H1 (cell line): ENCODE data around the gene NOP9. TPM values are rescaled to one million over a fixed set of nuclear protein-coding genes. Genes with fewer than 3 reads are reported as not detected.
A peak's percentile ranks its signal among the peaks of the same experiment; 100 is the strongest.

Experiments
- CTCF ChIA-PET: fragments of 300-600 bp; sonication (Branson Sonifier 250); formaldehyde crosslinking; loops from one replicate; lab custom pipeline; 2021; ENCODE audit not compliant: partially characterized antibody; lab: Charles Lee
- POLR2A ChIA-PET: fragments of 300-600 bp; sonication (Branson Sonifier 250); formaldehyde crosslinking; loops from one replicate; lab custom pipeline; 2021; ENCODE audit warnings: inconsistent platforms; ENCODE audit not compliant: partially characterized antibody; lab: Charles Lee
- DNase-seq, 2 experiments: peaks; one replicate each; pipeline versions ENCODE4 v3.0.0 to v3.0.0-alpha.2; 2010 to 2022; ENCODE audit warnings: low spot score in 2 of 2, low read depth in 1 of 2, mixed read lengths in 1 of 2
- FAIRE-seq: peaks from 2 replicates; lab custom pipeline; 2011; peaks lifted over from hg19 to GRCh38; lab: Jason Lieb, UNC
- H2AFZ ChIP-seq: 2 replicates; pipeline ENCODE4 v1.8.1; 2012; ENCODE audit warnings: low read length, inconsistent platforms
- H2AK5ac ChIP-seq: 2 replicates; pipeline ENCODE4 v1.6.1; 2013; ENCODE audit warnings: low read depth, low read length
- H2BK120ac ChIP-seq: replicated peaks from 2 replicates; pipeline ENCODE3; 2013; ENCODE audit warnings: low read depth, low read length, inconsistent platforms
- H2BK12ac ChIP-seq: 2 replicates; pipeline ENCODE4 v1.6.1; 2013; ENCODE audit warnings: low read depth, low read length
- H2BK15ac ChIP-seq: 2 replicates; pipeline ENCODE4 v1.6.1; 2013; ENCODE audit warnings: low read length
- H2BK20ac ChIP-seq: 2 replicates; pipeline ENCODE4 v1.6.1; 2013; ENCODE audit warnings: low read length
- H2BK5ac ChIP-seq: 2 replicates; pipeline ENCODE4 v1.6.1; 2013; ENCODE audit warnings: low read depth, low read length
- H3K14ac ChIP-seq: 2 replicates; pipeline ENCODE4 v1.6.1; 2013; ENCODE audit warnings: inconsistent platforms; ENCODE audit not compliant: insufficient read length
- H3K18ac ChIP-seq: 2 replicates; pipeline ENCODE4 v1.6.1; 2013; ENCODE audit warnings: low read length; ENCODE audit errors: extremely low read depth
- H3K23ac ChIP-seq: 2 replicates; pipeline ENCODE4 v1.6.1; 2013; ENCODE audit warnings: inconsistent platforms; ENCODE audit not compliant: insufficient read length
- H3K23me2 ChIP-seq: 2 replicates; pipeline ENCODE4 v1.6.1; 2013; ENCODE audit warnings: low read depth, low read length
- H3K27ac ChIP-seq: 2 replicates; pipeline ENCODE4 v1.6.1; 2011; ENCODE audit warnings: low read depth, low read length, inconsistent platforms
- H3K27me3 ChIP-seq, 4 experiments: replicated peaks in 1 of 4; 1 replicate in 1 of 4; 2 replicates in 3 of 4; pipeline versions ENCODE4 v1.6.1 to v1.8.1; 2011 to 2013; ENCODE audit warnings: low read length in 3 of 4, mild to moderate bottlenecking in 3 of 4, inconsistent platforms in 2 of 4, mixed read lengths in 2 of 4, moderate library complexity in 1 of 4; ENCODE audit not compliant: control insufficient read depth in 3 of 4, insufficient read depth in 3 of 4; ENCODE audit errors: extremely low read depth in 1 of 4
- H3K36me3 ChIP-seq, 4 experiments: 2 replicates each; pipeline versions ENCODE4 v1.6.1 to v1.8.1; 2011 to 2013; ENCODE audit warnings: mild to moderate bottlenecking in 4 of 4, low read length in 3 of 4, moderate library complexity in 2 of 4, control low read depth in 1 of 4, inconsistent platforms in 1 of 4; ENCODE audit not compliant: insufficient read depth in 4 of 4, control insufficient read depth in 2 of 4
- H3K4ac ChIP-seq: replicated peaks from 2 replicates; pipeline ENCODE3; 2013; ENCODE audit warnings: low read length, low read depth, mixed read lengths, inconsistent platforms; ENCODE audit not compliant: insufficient read length
- H3K4me1 ChIP-seq, 4 experiments: replicated peaks in 1 of 4; 1 replicate in 1 of 4; 2 replicates in 3 of 4; pipeline versions ENCODE4 v1.6.1 to v1.8.1; 2011 to 2013; ENCODE audit warnings: low read length in 3 of 4, inconsistent platforms in 2 of 4, mixed read lengths in 1 of 4; ENCODE audit not compliant: insufficient read depth in 4 of 4, control insufficient read depth in 3 of 4
- H3K4me2 ChIP-seq, 2 experiments: 2 replicates each; pipeline versions ENCODE4 v1.6.1 to v1.8.1; 2011 to 2013; ENCODE audit warnings: low read depth in 2 of 2, low read length in 2 of 2, control low read depth in 1 of 2, inconsistent platforms in 1 of 2, mild to moderate bottlenecking in 1 of 2; ENCODE audit not compliant: insufficient read depth in 1 of 2
- H3K4me3 ChIP-seq, 4 experiments: fragments of 200-600, 300-600 bp in 1 of 4; sonication (generic), shearing (Covaris generic), sonication (Bioruptor Twin) in 1 of 4; 2 replicates each; pipeline versions ENCODE4 v1.5.1 to v1.8.1; 2011 to 2016; ENCODE audit warnings: low read length in 4 of 4, low read depth in 3 of 4, control low read depth in 2 of 4, inconsistent platforms in 2 of 4, mild to moderate bottlenecking in 2 of 4, mixed read lengths in 1 of 4, moderate library complexity in 1 of 4; ENCODE audit not compliant: insufficient read depth in 2 of 4; ENCODE audit errors: extremely low read depth in 1 of 4
- H3K56ac ChIP-seq: replicated peaks from 2 replicates; pipeline ENCODE3; 2013; ENCODE audit warnings: low read depth, mild to moderate bottlenecking, mixed read lengths, low read length, inconsistent platforms; ENCODE audit not compliant: insufficient read length
- H3K79me1 ChIP-seq: 2 replicates; pipeline ENCODE4 v1.6.1; 2013; ENCODE audit warnings: low read depth, low read length, control low read depth
- H3K79me2 ChIP-seq, 2 experiments: 2 replicates each; pipeline versions ENCODE4 v1.6.1 to v1.8.1; 2012 to 2013; ENCODE audit warnings: low read length in 2 of 2, mild to moderate bottlenecking in 2 of 2, inconsistent platforms in 1 of 2; ENCODE audit not compliant: insufficient read depth in 2 of 2, control insufficient read depth in 1 of 2
- H3K9ac ChIP-seq, 4 experiments: replicated peaks in 1 of 4; 1 replicate in 1 of 4; 2 replicates in 3 of 4; pipeline versions ENCODE4 v1.6.1 to v1.8.1; 2011 to 2013; ENCODE audit warnings: low read depth in 3 of 4, low read length in 3 of 4, control low read depth in 2 of 4, mild to moderate bottlenecking in 2 of 4, moderate library complexity in 2 of 4, inconsistent platforms in 1 of 4; ENCODE audit errors: extremely low read depth in 1 of 4
- H3K9me3 ChIP-seq, 2 experiments: 2 replicates each; pipeline versions ENCODE4 v1.6.1 to v1.8.1; 2012 to 2013; ENCODE audit warnings: mild to moderate bottlenecking in 2 of 2, moderate library complexity in 2 of 2, control low read depth in 1 of 2, inconsistent platforms in 1 of 2, low read depth in 1 of 2, low read length in 1 of 2, mixed read lengths in 1 of 2; ENCODE audit not compliant: insufficient read depth in 2 of 2
- H4K20me1 ChIP-seq, 2 experiments: replicated peaks in 1 of 2; 2 replicates each; pipeline versions ENCODE3 to v1.8.1; 2011 to 2013; ENCODE audit warnings: inconsistent platforms in 2 of 2, low read length in 2 of 2, mild to moderate bottlenecking in 1 of 2; ENCODE audit not compliant: insufficient read depth in 2 of 2, control insufficient read depth in 1 of 2
- H4K5ac ChIP-seq: 2 replicates; pipeline ENCODE4 v1.6.1; 2013; ENCODE audit warnings: low read length, low read depth, mixed read lengths, inconsistent platforms; ENCODE audit not compliant: insufficient read length
- H4K8ac ChIP-seq: 2 replicates; pipeline ENCODE4 v1.8.0; 2013; ENCODE audit warnings: mild to moderate bottlenecking, moderate library complexity, low read length, inconsistent platforms; ENCODE audit not compliant: insufficient read depth; ENCODE audit errors: extremely low read depth
- H4K91ac ChIP-seq: replicated peaks from 2 replicates; pipeline ENCODE3; 2013; ENCODE audit warnings: low read length, mixed read lengths, inconsistent platforms; ENCODE audit not compliant: insufficient read length
- BCL11A ChIP-seq, 2 experiments: IDR thresholded peaks; one replicate each; pipeline ENCODE4 v1.6.1; 2011; ENCODE audit warnings: low read depth in 2 of 2, low read length in 2 of 2, mild to moderate bottlenecking in 2 of 2
- SAP30 ChIP-seq: fragments of 300-600 bp; sonication (generic); IDR thresholded peaks from 2 replicates; pipeline ENCODE4 v1.7.1; 2012; ENCODE audit warnings: low read length, moderate library complexity, mild to moderate bottlenecking, inconsistent platforms; ENCODE audit not compliant: insufficient read depth, insufficient replicate concordance
- whole genome bisulfite sequencing, 2 experiments: shearing (Covaris generic) in 1 of 2; methylation state at CpG; one replicate each; pipeline versions ENCODE4 v1.1.6 to v1.1.7; 2013 to 2015; ENCODE audit warnings: low lambda C conversion rate in 2 of 2, mixed read lengths in 2 of 2, inconsistent platforms in 1 of 2, low coverage in 1 of 2, missing lambda C conversion rate in 1 of 2; ENCODE audit not compliant: insufficient replicate concordance in 2 of 2, insufficient coverage in 1 of 2, insufficient read length in 1 of 2; ENCODE audit errors: extremely low coverage in 1 of 2, missing lambda C conversion rate in 1 of 2; 5-methylcytosine and 5-hydroxymethylcytosine counted together
- polyA plus RNA-seq, 7 experiments: library from polyadenylated mRNA; depleted of rRNA in 3 of 7; stranded (reverse) in 5 of 7; unstranded in 2 of 7; fragments of >200 nt in 5 of 7; fragments of 200-250 nt in 2 of 7; gene quantifications; 1 replicate in 5 of 7; 2 replicates in 1 of 7; 4 replicates in 1 of 7; pipeline versions ENCODE4 v1.2.1 to v1.2.3, GENCODE V29; 2011 to 2013; ENCODE audit warnings: missing spikeins in 2 of 7, mixed read lengths in 2 of 7
- total RNA-seq: library from RNA; stranded (reverse); fragmentation: NEBNext Ultra II Directional; extraction: Animal tissue kit (Norgen Biotek cat#: 25700); gene quantifications from 2 replicates; pipeline ENCODE4 v1.2.1, GENCODE V29; 2021

The NOP9 gene
- total and polyA plus RNA-seq, 2 of the 8 experiments (the other 6 are each of a cell fraction or from before 2014, with no cell fraction given): 17.8 to 34.8 TPM

GRCh38 chr14:24271834-24272263 is 27.8 kb upstream of the NOP9 start:
- POLR2A ChIA-PET: interaction anchor here (0.8 to 3.8 kb wide), 27 partner anchors 9 to 136 kb away, joined by 3 to 26 read pairs (median 7); partner anchors contain the start of genes CHMP4A, CIDEB, DHRS1 and EMC9

More at GRCh38 chr14:24271834-24272263, 27.8 kb upstream of the NOP9 start:
- no peak overlapping the region for H2AFZ ChIP-seq
- no peak for DNase-seq
- H2BK12ac ChIP-seq: no peak overlapping the region
- H3K79me2 ChIP-seq: no peaks in the 10 kb centered on the region
- H3K36me3 ChIP-seq: no peaks in the 10 kb centered on the region; a peak in 2 of 8 replicates
- TF ChIP-seq BCL11A (IDR thresholded peaks at IDR 0.05; ENCODE audit: low read depth in 2 of 2, low read length in 2 of 2) (no peak), SAP30 (peak; percentile 84)
- TF ChIP-seq, all 59 proteins: peak for 1
- no peak overlapping the region for H3K4ac ChIP-seq
- H2BK15ac ChIP-seq: no peak overlapping the region
- H3K4me3 ChIP-seq: peak overlapping the region; percentile 61 to 89 (median 82)
- H3K4me2 ChIP-seq: peak overlapping the region; percentile 55 to 97
- H2BK20ac ChIP-seq: no peak overlapping the region
- H3K4me1 ChIP-seq: peaks cover 0 to 4% (median 2%) of the 10 kb centered on the region in 4 experiments; a peak in 4 of 7 replicates
- H3K23ac ChIP-seq: no peak overlapping the region
- 36% methylated on average over 3 of the region's 3 CpGs; no CpG with 5 or more reads in 1 of the 2 experiments for WGBS, 2 experiments
- CTCF ChIA-PET: interaction anchor here (0.7 to 8.6 kb wide), 14 partner anchors 10 to 214 kb away, joined by 3 to 94 read pairs (median 18); partner anchors contain the start of genes CIDEB, DHRS1, GMPR2 and LTB4R2
- H4K91ac ChIP-seq: peak overlapping the region; percentile 60
- H3K18ac ChIP-seq: no peak overlapping the region
- no peaks in the 10 kb centered on the region for H3K79me1 ChIP-seq
- no peak overlapping the region for H3K14ac ChIP-seq
- no peak overlapping the region for H3K9ac ChIP-seq
- no peak overlapping the region for H2BK120ac ChIP-seq
- H2AK5ac ChIP-seq: no peak overlapping the region
- no peaks in the 10 kb centered on the region; a peak in 1 of 7 replicates for H3K27me3 ChIP-seq
- H2BK5ac ChIP-seq: no peak overlapping the region; the same call in 1 of the 2 replicates
- no peak overlapping the region for H4K5ac ChIP-seq
- no peak for FAIRE-seq
- H3K56ac ChIP-seq: peak overlapping the region; percentile 11
- no peaks in the 10 kb centered on the region for H3K9me3 ChIP-seq
- peaks cover 0 to 2% of the 10 kb centered on the region in 2 experiments for H4K20me1 ChIP-seq
- peaks cover 5% of the 10 kb centered on the region for H3K23me2 ChIP-seq
- no peak overlapping the region for H3K27ac ChIP-seq
- H4K8ac ChIP-seq: peak overlapping the region; percentile 51; the same call in 1 of the 2 replicates
